Kasumi-1 (cell line): ENCODE data around the gene PKIG.

Source experiments
- DNase-seq, 2 experiments: peaks; one replicate each; lab custom pipeline; 2025; lab: John Stamatoyannopoulos, UW

The PKIG gene

DNA sequence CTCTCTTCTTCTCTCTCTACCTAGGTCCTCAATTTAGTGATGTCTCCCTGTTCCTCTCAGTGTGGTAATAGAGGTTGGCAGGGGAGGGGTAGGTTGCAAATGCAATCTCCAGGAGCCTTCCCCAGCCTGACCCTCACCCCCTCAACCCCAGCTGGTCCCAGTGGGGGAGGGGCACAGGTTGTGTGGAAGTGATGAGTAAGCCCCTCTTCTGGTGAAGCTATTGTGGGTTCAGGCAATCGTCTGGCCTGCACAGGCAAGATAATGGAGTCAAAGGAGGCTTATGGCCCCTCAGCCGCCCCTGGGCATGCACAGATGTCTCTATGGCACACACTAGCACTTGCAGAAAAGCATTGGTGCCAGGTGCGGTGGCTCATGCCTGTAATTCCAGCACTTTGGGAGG is 79.9 kb downstream of the PKIG start:
- no peak for DNase-seq

- peak; percentile 45 to 57 for DNase-seq
Measured at GRCh38 chr20:44664131-44664530, 81.8 kb downstream of the PKIG start.

- DNase-seq = no peak
Measured at GRCh38 chr20:44666066-44666465, 83.7 kb downstream of the PKIG start.
